ENCODE results near the gene CEP126. TPM values are rescaled to one million over a fixed set of nuclear protein-coding genes. Genes with fewer than 3 reads are reported as not detected.

Gene CEP126
- total RNA-seq, 1 donor from 2014 or later: 2.1 TPM

GRCh38 chr11:101974255-101974654 is 59.4 kb downstream of the CEP126 start:
- Histone ChIP-seq H4K20me1 (ENCODE audit: insufficient read depth, low read length) (no peaks in the 10 kb centered on the region), H3K27ac (ENCODE audit: low read depth, low read length) (no peak overlapping the region), H3K9me3 (ENCODE audit: insufficient read depth, low read depth, low read length) (no peaks in the 10 kb centered on the region), H3K79me2 (ENCODE audit: insufficient read depth, low read length) (no peaks in the 10 kb centered on the region), H3K36me3 (ENCODE audit: insufficient read depth, low read length) (no peaks in the 10 kb centered on the region), H3K4me3 (ENCODE audit: insufficient read depth, low read depth, low read length) (no peak overlapping the region), H3K9ac (ENCODE audit: low read length) (no peak overlapping the region), H3K4me1 (ENCODE audit: insufficient read depth, low read length) (no peaks in the 10 kb centered on the region), H2AFZ (ENCODE audit: low read depth, low read length) (no peak overlapping the region), H3K4me2 (ENCODE audit: low read length) (no peak overlapping the region), H3K27me3 (ENCODE audit: insufficient read depth, low read length) (no peaks in the 10 kb centered on the region)
- no peak for DNase-seq (ENCODE audit: low read depth)
- Mint-ChIP-seq H3K9me3 (ENCODE audit: unreplicated experiment) (no peaks in the 10 kb centered on the region), H3K27ac (ENCODE audit: unreplicated experiment) (no peak overlapping the region), H3K4me1 (ENCODE audit: low read depth, unreplicated experiment) (no peaks in the 10 kb centered on the region), H3K36me3 (ENCODE audit: low read depth, unreplicated experiment) (no peaks in the 10 kb centered on the region), H3K27me3 (ENCODE audit: low read depth, unreplicated experiment) (no peaks in the 10 kb centered on the region), H3K4me3 (ENCODE audit: unreplicated experiment) (no peak overlapping the region)
- TF ChIP-seq, protein P1, sequence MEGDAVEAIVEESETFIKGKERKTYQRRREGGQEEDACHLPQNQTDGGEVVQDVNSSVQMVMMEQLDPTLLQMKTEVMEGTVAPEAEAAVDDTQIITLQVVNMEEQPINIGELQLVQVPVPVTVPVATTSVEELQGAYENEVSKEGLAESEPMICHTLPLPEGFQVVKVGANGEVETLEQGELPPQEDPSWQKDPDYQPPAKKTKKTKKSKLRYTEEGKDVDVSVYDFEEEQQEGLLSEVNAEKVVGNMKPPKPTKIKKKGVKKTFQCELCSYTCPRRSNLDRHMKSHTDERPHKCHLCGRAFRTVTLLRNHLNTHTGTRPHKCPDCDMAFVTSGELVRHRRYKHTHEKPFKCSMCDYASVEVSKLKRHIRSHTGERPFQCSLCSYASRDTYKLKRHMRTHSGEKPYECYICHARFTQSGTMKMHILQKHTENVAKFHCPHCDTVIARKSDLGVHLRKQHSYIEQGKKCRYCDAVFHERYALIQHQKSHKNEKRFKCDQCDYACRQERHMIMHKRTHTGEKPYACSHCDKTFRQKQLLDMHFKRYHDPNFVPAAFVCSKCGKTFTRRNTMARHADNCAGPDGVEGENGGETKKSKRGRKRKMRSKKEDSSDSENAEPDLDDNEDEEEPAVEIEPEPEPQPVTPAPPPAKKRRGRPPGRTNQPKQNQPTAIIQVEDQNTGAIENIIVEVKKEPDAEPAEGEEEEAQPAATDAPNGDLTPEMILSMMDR (IDR thresholded peaks at IDR 0.05; ENCODE audit: insufficient read depth, low read depth, low read length): no peak
- TF ChIP-seq EZH2 (IDR thresholded peaks at IDR 0.05; ENCODE audit: insufficient read depth, low read length): no peak
- no peak for FAIRE-seq

DNA sequence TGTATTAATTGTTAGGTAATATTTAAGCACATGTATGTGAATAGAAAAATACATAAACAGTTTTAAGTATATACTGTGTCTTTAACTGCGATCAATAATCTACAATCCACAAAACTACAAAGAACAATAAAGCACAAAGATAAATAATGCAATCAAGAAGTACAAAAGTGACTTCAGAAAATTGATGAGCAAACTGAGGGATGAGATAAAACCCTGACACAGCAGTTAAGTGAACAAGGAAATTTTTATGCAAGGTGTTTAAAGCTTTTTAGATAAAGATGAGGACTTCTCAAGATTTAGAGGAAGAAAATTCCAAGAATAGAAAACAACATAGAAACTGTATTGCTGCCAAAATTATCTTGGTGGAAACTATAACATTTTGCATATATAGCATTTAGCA is 60.0 kb downstream of the CEP126 start:
- Histone ChIP-seq H3K36me3 (ENCODE audit: insufficient read depth, low read length) (no peaks in the 10 kb centered on the region), H3K27me3 (ENCODE audit: insufficient read depth, low read length) (no peaks in the 10 kb centered on the region), H3K4me2 (ENCODE audit: low read length) (no peak overlapping the region), H3K4me1 (ENCODE audit: insufficient read depth, low read length) (no peaks in the 10 kb centered on the region), H3K9ac (ENCODE audit: low read length) (no peak overlapping the region), H4K20me1 (ENCODE audit: insufficient read depth, low read length) (no peaks in the 10 kb centered on the region), H3K9me3 (ENCODE audit: insufficient read depth, low read depth, low read length) (no peaks in the 10 kb centered on the region), H3K27ac (ENCODE audit: low read depth, low read length) (no peak overlapping the region), H3K4me3 (ENCODE audit: insufficient read depth, low read depth, low read length) (no peak overlapping the region), H2AFZ (ENCODE audit: low read depth, low read length) (no peak overlapping the region), H3K79me2 (ENCODE audit: insufficient read depth, low read length) (no peaks in the 10 kb centered on the region)
- no peaks in the 10 kb centered on the region for H3K36me3 Mint-ChIP-seq (ENCODE audit: low read depth, unreplicated experiment)
- H3K4me1 Mint-ChIP-seq (ENCODE audit: low read depth, unreplicated experiment): no peaks in the 10 kb centered on the region
- H3K9me3 Mint-ChIP-seq (ENCODE audit: unreplicated experiment): no peaks in the 10 kb centered on the region
- DNase-seq (ENCODE audit: low read depth) (no peak), FAIRE-seq (no peak)
- no peaks in the 10 kb centered on the region for H3K27me3 Mint-ChIP-seq (ENCODE audit: low read depth, unreplicated experiment)
- H3K4me3 Mint-ChIP-seq (ENCODE audit: unreplicated experiment): no peak overlapping the region
- no peak for TF ChIP-seq EZH2 (IDR thresholded peaks at IDR 0.05; ENCODE audit: insufficient read depth, low read length)
- TF ChIP-seq, protein P1 (IDR thresholded peaks at IDR 0.05; ENCODE audit: insufficient read depth, low read depth, low read length): no peak
- no peak overlapping the region for H3K27ac Mint-ChIP-seq (ENCODE audit: unreplicated experiment)

DNA sequence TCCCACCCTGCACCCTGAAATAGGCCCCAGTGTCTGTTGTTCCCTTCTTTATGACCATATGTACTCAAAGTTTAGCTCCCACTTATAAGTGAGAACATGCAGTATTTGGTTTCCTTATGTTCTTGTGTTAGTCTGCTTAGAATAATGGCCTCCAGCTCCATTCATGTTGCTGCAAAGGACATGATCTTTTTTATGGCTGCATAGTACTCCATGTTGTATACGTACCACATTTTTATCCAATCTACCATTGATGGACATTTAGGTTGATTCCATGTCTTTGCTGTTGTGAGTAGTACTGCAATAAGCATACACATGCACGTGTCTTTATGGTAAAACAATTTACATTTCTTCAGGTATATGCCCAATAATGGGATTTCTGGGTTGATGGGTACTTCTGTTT is 60.9 kb downstream of the CEP126 start:
- DNase-seq (ENCODE audit: low read depth) (no peak), FAIRE-seq (no peak)
- Histone ChIP-seq H3K4me2 (ENCODE audit: low read length) (no peak overlapping the region), H3K9me3 (ENCODE audit: insufficient read depth, low read depth, low read length) (no peaks in the 10 kb centered on the region), H2AFZ (ENCODE audit: low read depth, low read length) (no peak overlapping the region), H3K4me3 (ENCODE audit: insufficient read depth, low read depth, low read length) (no peak overlapping the region), H3K27me3 (ENCODE audit: insufficient read depth, low read length) (no peaks in the 10 kb centered on the region), H3K36me3 (ENCODE audit: insufficient read depth, low read length) (no peaks in the 10 kb centered on the region), H3K27ac (ENCODE audit: low read depth, low read length) (no peak overlapping the region), H3K79me2 (ENCODE audit: insufficient read depth, low read length) (no peaks in the 10 kb centered on the region), H4K20me1 (ENCODE audit: insufficient read depth, low read length) (no peaks in the 10 kb centered on the region), H3K9ac (ENCODE audit: low read length) (no peak overlapping the region), H3K4me1 (ENCODE audit: insufficient read depth, low read length) (no peaks in the 10 kb centered on the region)
- no peaks in the 10 kb centered on the region for H3K4me1 Mint-ChIP-seq (ENCODE audit: low read depth, unreplicated experiment)
- H3K4me3 Mint-ChIP-seq (ENCODE audit: unreplicated experiment): no peak overlapping the region
- H3K36me3 Mint-ChIP-seq (ENCODE audit: low read depth, unreplicated experiment): no peaks in the 10 kb centered on the region
- no peaks in the 10 kb centered on the region for H3K9me3 Mint-ChIP-seq (ENCODE audit: unreplicated experiment)
- TF ChIP-seq, protein P1 (IDR thresholded peaks at IDR 0.05; ENCODE audit: insufficient read depth, low read depth, low read length): no peak
- no peak for TF ChIP-seq EZH2 (IDR thresholded peaks at IDR 0.05; ENCODE audit: insufficient read depth, low read length)
- no peak overlapping the region for H3K27ac Mint-ChIP-seq (ENCODE audit: unreplicated experiment)
- H3K27me3 Mint-ChIP-seq (ENCODE audit: low read depth, unreplicated experiment): no peaks in the 10 kb centered on the region

Measured in astrocyte (in vitro differentiated cells and primary cell).